Stomach smooth muscle (tissue), 2 donors: ENCODE results near the gene PHACTR1.
A peak's percentile ranks its signal among the peaks of the same experiment; 100 is the strongest.

Source experiments
- H3K27ac ChIP-seq: one replicate; pipeline ENCODE4 v1.7.0; 2013; ENCODE audit warnings: mild to moderate bottlenecking, low read length, inconsistent platforms
- H3K27me3 ChIP-seq, 2 donors: one replicate each; pipeline ENCODE4 v1.7.0; 2013; ENCODE audit warnings: low read length in 2 of 2; ENCODE audit not compliant: insufficient read depth in 2 of 2, control insufficient read depth in 1 of 2
- H3K36me3 ChIP-seq, 2 donors: one replicate each; pipeline ENCODE4 v1.7.0; 2013; ENCODE audit warnings: low read length in 2 of 2; ENCODE audit not compliant: control insufficient read depth in 2 of 2, insufficient read depth in 2 of 2
- H3K4me1 ChIP-seq: one replicate; pipeline ENCODE4 v1.7.0; 2013; ENCODE audit warnings: low read length; ENCODE audit not compliant: control insufficient read depth, insufficient read depth
- H3K4me3 ChIP-seq, 2 donors: one replicate each; pipeline ENCODE4 v1.7.0; 2013; ENCODE audit warnings: low read length in 2 of 2
- H3K9ac ChIP-seq, 2 donors: one replicate each; pipeline ENCODE4 v1.7.0; 2013; ENCODE audit warnings: low read length in 2 of 2, mild to moderate bottlenecking in 1 of 2
- H3K9me3 ChIP-seq, 2 donors: one replicate each; pipeline ENCODE4 v1.7.0; 2013; ENCODE audit warnings: low read length in 2 of 2; ENCODE audit not compliant: control insufficient read depth in 2 of 2
- donor health status: healthy.
- donor health status: Pancreatic carcinoma.

PHACTR1 gene

DNA sequence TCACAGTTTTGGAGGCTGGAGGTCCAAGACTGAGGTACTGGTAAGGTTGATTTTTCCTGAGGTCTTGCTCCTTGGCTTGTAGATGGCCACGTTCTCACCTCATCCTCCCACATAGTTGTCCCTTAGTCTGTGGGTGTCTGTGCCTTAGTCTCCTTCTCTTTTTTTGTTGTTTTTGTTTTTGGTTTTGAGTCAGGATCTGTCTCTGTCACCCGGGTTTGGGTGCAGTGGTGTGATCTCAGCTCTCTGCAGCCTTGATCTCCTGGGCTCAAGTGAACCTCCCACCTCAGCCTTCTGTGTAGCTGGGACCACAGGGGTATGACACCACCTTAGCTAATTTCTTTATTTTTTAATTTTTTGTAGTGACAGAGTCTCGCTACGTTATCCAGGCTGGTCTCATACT, 245.2 kb downstream of the PHACTR1 start:
- Histone ChIP-seq H3K9me3 (no peaks in the 10 kb centered on the region), H3K27ac (peak overlapping the region; percentile 83), H3K27me3 (no peaks in the 10 kb centered on the region), H3K4me3 (no peak overlapping the region), H3K4me1 (peaks cover 8% of the 10 kb centered on the region), H3K36me3 (no peaks in the 10 kb centered on the region), H3K9ac (no peak overlapping the region)

DNA sequence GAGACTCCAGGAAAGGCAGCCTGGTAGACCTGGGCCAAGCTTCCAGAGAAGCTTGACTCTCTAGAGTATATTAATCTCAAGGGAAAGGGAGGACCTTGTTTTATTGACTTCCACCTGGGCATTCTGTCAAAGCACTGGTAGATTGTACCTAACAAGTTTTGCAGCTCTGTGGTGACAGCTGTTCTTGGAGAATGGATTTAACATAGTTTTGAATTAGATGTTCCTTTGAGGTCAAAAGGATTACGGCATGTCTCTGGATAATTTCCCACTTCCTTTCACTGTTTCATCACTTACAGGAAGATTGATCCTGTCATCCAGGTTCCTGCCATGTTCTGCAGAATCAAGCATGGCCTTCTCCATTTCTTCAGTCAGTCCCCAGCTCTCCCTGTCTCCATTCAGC, 246.0 kb downstream of the PHACTR1 start:
- Histone ChIP-seq H3K9ac (no peak overlapping the region), H3K9me3 (no peaks in the 10 kb centered on the region), H3K27ac (peak overlapping the region; percentile 83), H3K4me3 (peak overlapping the region in 1 of 2 donors; percentile 30), H3K27me3 (no peaks in the 10 kb centered on the region), H3K4me1 (peaks cover 7% of the 10 kb centered on the region), H3K36me3 (no peaks in the 10 kb centered on the region)

DNA sequence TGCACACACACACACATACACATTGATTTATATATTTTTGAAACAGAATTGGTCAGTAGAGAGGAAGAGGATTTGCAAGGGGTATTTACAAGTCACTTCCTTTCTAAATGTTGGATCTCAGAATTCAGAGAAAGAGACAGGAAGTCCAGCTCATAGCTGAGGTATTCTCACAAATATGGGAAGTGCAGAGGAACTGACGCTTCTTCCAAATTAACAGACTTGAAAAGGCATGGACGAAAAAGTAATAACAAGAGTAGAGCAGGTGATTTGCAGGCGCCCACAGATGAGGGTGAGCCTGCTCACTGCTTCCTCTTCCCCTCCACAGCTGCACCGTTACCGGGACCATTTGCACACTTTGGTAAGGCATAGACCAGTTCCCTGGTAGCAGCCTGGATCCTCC, 246.4 kb downstream of the PHACTR1 start:
- peak overlapping the region in 1 of 2 donors; percentile 13 for H3K9ac ChIP-seq
- H3K4me1 ChIP-seq, result peaks cover 7% of the 10 kb centered on the region
- no peaks in the 10 kb centered on the region for H3K9me3 ChIP-seq
- no peaks in the 10 kb centered on the region for H3K36me3 ChIP-seq
- no peaks in the 10 kb centered on the region for H3K27me3 ChIP-seq
- peak overlapping the region; percentile 83 for H3K27ac ChIP-seq
- peak overlapping the region in 1 of 2 donors; percentile 30 for H3K4me3 ChIP-seq

DNA sequence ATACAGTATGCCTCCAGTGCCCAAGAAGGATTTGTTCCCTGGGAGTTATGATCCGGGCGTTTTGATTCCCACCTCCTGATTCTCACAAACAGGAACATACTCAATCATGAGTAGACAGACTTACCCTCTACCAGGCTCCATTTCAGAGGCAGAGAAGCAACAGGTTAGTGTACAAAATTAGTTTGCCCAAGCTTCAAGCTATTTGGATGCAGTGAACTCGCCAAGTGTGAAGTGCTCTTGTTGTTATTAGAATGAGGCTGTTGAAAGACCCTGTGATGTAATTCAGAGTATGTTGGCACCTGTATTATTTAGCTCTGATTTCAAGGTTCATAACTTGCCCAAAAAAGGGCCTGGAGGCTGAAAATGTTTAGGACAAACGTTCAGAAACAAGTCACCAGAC, 247.0 kb downstream of the PHACTR1 start:
- H3K27me3 ChIP-seq, result no peaks in the 10 kb centered on the region
- H3K4me3 ChIP-seq, result no peak overlapping the region
- peaks cover 7% of the 10 kb centered on the region for H3K4me1 ChIP-seq
- peak overlapping the region; percentile 83 for H3K27ac ChIP-seq
- no peaks in the 10 kb centered on the region for H3K9me3 ChIP-seq
- no peaks in the 10 kb centered on the region for H3K36me3 ChIP-seq
- H3K9ac ChIP-seq, result no peak overlapping the region

DNA sequence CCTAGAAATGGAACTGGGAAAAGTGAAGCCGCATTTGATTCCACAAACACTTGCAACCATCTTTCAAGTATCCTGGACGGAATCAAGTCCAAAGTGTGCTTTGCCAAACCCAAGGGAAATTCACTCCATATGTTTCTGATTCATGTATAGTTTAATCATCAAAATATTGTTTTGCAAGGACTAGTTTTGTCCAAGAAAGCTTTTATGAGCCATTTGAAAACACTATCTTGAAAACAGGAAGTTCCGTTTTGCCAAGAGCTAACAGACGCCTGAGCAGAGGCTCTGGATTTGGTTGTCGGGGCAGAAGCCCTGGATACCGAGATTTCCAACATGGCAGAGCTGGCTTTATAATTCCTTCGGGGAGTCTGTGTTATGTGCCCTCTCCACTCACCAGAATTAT, 251.1 kb downstream of the PHACTR1 start:
- Histone ChIP-seq H3K27me3 (no peaks in the 10 kb centered on the region), H3K4me1 (peaks cover 7% of the 10 kb centered on the region), H3K4me3 (no peak overlapping the region), H3K36me3 (no peaks in the 10 kb centered on the region), H3K27ac (no peak overlapping the region), H3K9ac (no peak overlapping the region), H3K9me3 (no peaks in the 10 kb centered on the region)

DNA sequence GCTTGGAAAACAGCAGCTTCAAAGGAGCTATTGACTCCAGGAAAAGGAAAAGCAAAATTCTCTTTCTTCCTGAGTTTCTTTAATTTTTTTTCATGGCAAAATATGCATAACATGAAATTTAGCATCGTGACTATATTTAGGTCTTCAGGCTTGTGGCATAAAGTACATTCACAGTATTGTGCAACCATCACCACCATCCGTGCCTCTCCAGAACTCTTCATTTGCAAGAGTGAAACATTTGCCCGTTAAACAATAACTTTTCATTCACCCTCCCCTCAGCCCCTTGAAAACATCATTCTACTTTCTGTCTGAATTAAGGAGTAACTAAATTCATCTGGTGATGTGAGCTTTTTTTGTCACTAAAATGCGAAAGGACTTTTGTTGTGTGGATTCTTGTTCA, 251.7 kb downstream of the PHACTR1 start:
- no peaks in the 10 kb centered on the region for H3K9me3 ChIP-seq
- H3K27me3 ChIP-seq, result no peaks in the 10 kb centered on the region
- H3K27ac ChIP-seq, result no peak overlapping the region
- no peak overlapping the region for H3K4me3 ChIP-seq
- H3K9ac ChIP-seq, result no peak overlapping the region
- H3K36me3 ChIP-seq, result no peaks in the 10 kb centered on the region
- peaks cover 3% of the 10 kb centered on the region for H3K4me1 ChIP-seq

DNA sequence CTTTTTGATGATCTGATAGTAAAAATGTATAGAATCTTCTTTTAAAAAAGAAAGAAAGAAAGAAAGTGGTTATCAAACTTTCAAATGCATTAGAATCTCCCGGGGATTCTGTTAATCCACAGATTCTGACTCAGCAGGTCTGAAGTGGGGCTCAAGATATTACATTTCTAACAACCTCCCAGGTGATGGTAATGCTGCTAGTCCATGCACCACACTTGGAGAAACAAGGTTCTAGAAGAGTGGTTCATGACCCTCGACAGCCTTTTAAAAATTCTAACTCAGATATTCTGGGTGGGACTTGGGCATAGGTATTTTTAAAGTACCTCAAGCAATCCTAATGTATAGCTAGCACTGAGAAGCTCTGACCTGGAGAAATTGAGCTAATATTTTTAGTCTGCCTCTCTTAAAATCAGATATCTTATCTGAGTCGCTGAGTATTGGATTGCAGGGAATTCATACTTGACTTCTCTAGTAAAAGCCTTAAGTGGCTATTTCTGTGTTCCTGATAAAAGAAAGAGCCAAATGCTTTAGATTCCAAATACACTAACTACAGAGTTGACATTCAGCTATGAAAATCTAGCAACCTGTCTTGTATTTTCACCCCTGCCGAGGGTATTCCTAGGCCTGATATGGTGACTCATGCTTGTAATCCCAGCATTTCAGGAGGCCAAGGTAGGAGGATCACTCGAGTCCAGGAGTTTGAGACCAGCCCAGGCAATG, 252.4 kb downstream of the PHACTR1 start:
- H3K27ac ChIP-seq, result no peak overlapping the region
- H3K27me3 ChIP-seq, result no peaks in the 10 kb centered on the region
- no peaks in the 10 kb centered on the region for H3K36me3 ChIP-seq
- no peak overlapping the region for H3K9ac ChIP-seq
- no peaks in the 10 kb centered on the region for H3K9me3 ChIP-seq
- H3K4me1 ChIP-seq, result peaks cover 3% of the 10 kb centered on the region
- H3K4me3 ChIP-seq, result no peak overlapping the region

DNA sequence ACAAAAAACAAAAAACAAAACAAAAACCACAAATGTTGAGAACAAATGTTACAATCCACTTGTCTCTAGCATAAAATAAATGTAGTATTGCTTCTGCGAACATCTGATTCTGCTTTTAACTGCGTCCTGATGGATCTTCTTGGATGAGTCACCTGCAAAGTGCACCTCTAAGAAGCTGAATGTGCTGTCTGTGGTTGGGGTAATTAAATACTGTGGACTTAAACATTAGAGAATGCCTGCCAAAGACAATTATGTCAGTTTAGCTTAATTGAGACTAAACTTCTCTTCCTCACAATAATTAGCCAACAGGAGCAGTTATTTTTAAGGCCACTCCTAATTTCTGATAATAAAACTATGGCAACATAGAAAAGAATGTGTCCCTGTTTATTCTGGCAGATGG, 253.4 kb downstream of the PHACTR1 start:
- Histone ChIP-seq H3K36me3 (no peaks in the 10 kb centered on the region), H3K27ac (no peak overlapping the region)

DNA sequence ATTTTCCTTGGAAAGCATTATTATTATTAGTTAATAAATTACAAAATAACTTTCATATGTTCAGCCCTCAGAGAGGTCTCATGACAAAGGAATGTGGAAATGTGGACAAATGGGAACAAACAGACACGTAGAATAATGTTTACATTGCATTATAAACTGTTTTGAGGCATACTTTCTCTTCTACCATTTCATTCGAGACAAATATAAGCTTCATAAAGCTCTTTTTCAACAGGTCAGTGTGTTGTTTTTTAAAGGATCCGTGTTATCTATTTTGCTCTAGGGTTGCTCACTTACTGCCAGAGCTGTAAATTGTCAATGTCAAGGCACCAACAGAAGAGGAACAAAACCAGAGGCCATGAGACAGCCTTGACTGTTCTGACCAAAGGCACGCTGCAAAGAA, 256.8 kb downstream of the PHACTR1 start:
- Histone ChIP-seq H3K27me3 (no peaks in the 10 kb centered on the region), H3K4me3 (no peak overlapping the region), H3K9me3 (no peaks in the 10 kb centered on the region), H3K36me3 (no peaks in the 10 kb centered on the region), H3K27ac (no peak overlapping the region), H3K9ac (no peak overlapping the region), H3K4me1 (peaks cover 3% of the 10 kb centered on the region)

More for the DNA sequence above, 253.4 kb downstream of the PHACTR1 start:
- H3K9me3 ChIP-seq, result no peaks in the 10 kb centered on the region
- no peak overlapping the region for H3K9ac ChIP-seq
- H3K4me1 ChIP-seq, result peaks cover 3% of the 10 kb centered on the region
- H3K27me3 ChIP-seq, result no peaks in the 10 kb centered on the region
- H3K4me3 ChIP-seq, result no peak overlapping the region

DNA sequence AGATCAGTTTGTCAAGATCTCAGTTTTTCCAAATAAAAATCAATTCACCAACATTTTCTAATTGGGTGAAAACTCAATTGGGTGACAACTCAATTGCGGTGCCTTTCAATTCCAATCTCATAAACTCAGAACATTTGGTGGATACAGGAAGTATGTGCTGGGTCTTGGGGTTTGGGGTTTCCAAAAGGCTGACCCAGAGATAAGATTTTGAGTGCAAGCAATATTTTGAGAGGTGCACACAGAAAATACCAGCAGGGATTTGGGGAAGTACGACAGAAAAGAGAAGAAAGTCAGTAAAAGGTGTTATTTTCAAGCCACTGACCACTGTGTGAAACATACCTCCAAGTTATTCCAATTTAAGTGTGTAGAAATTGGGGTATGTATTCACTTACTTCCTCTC, 258.0 kb downstream of the PHACTR1 start:
- peaks cover 3% of the 10 kb centered on the region for H3K4me1 ChIP-seq
- H3K27ac ChIP-seq, result no peak overlapping the region
- H3K36me3 ChIP-seq, result no peaks in the 10 kb centered on the region
- H3K9ac ChIP-seq, result no peak overlapping the region
- H3K4me3 ChIP-seq, result no peak overlapping the region
- H3K9me3 ChIP-seq, result no peaks in the 10 kb centered on the region
- H3K27me3 ChIP-seq, result no peaks in the 10 kb centered on the region

DNA sequence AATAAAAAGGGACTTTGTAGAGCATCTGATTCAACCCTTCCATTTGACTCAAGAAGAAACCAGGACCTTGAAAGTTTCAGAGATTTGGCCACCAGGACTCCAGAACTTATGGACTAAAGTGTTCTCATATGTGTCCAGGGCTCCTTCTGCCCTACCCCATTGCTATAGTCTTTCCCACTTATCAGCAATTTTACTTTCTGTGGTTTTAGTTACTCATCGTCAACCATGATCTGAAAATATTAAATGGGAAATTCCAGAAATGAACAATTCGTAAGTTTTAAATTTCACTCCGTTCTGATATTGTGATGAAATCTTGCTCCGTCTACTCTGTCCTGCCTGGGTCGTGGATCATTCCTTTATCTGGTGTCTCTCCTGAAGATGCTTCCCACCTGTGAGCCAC, 259.8 kb downstream of the PHACTR1 start:
- Histone ChIP-seq H3K27ac (no peak overlapping the region), H3K4me1 (peaks cover under 1% of the 10 kb centered on the region), H3K27me3 (no peaks in the 10 kb centered on the region), H3K9ac (no peak overlapping the region), H3K9me3 (no peaks in the 10 kb centered on the region), H3K36me3 (no peaks in the 10 kb centered on the region), H3K4me3 (no peak overlapping the region)
